Upper lobe of left lung (tissue), 6 donors: ENCODE measurements around the gene ZNF341. TPM values are rescaled to one million over a fixed set of nuclear protein-coding genes. Genes with fewer than 3 reads are reported as not detected.
A peak's percentile ranks its signal among the peaks of the same experiment; 100 is the strongest.

Source experiments
- ATAC-seq, 2 donors: fragments of 200-7000 bp; cut with Tn5 transposase; one replicate each; pipeline ENCODE4 v1.9.1; 2022; ENCODE audit warnings: mild to moderate bottlenecking in 2 of 2, moderate library complexity in 2 of 2; ENCODE audit not compliant: low FRiP score in 2 of 2
- DNase-seq, 2 donors: peaks; one replicate each; pipeline ENCODE4 v3.0.0-alpha.2; 2019 to 2020
- H3K27ac ChIP-seq, 4 donors: fragments of 200-600 bp; sonication (generic); one replicate each; pipeline ENCODE4 v1.5.1; 2016 to 2019
- H3K27me3 ChIP-seq, 4 donors: fragments of 200-600 bp; sonication (generic); one replicate each; pipeline ENCODE4 v1.5.1; 2017 to 2019
- H3K36me3 ChIP-seq, 4 donors: fragments of 200-600 bp; sonication (generic); one replicate each; pipeline ENCODE4 v1.5.1; 2016 to 2019
- H3K4me1 ChIP-seq, 4 donors: fragments of 200-600 bp; sonication (generic); one replicate each; pipeline ENCODE4 v1.5.1; 2018 to 2019
- H3K4me3 ChIP-seq, 4 donors: fragments of 200-600 bp; sonication (generic); one replicate each; pipeline ENCODE4 v1.5.1; 2017 to 2019; ENCODE audit warnings: mild to moderate bottlenecking in 2 of 4, moderate library complexity in 1 of 4
- H3K9me3 ChIP-seq, 4 donors: fragments of 200-600 bp; sonication (generic); one replicate each; pipeline ENCODE4 v1.5.1; 2018 to 2019
- CTCF ChIP-seq, 6 experiments: fragments of 450-650 bp in 4 of 6; fragments of 200-600 bp in 2 of 6; sonication (generic) in 2 of 6; IDR thresholded peaks; one replicate each; pipeline ENCODE4 v1.5.1; 2016 to 2019; ENCODE audit warnings: antibody characterized with exemption in 6 of 6
- EP300 ChIP-seq, 4 donors: sonication (generic); formaldehyde crosslinking; IDR thresholded peaks; one replicate each; pipeline ENCODE4 v1.5.1; 2017; ENCODE audit warnings: antibody characterized with exemption in 4 of 4, control low read depth in 2 of 4
- POLR2A ChIP-seq, 4 donors: fragments of 450-650 bp; IDR thresholded peaks; one replicate each; pipeline ENCODE4 v1.5.1; 2016 to 2017; ENCODE audit warnings: antibody characterized with exemption in 4 of 4, mild to moderate bottlenecking in 2 of 4
- POLR2AphosphoS5 ChIP-seq, 2 donors: sonication (generic); formaldehyde crosslinking; IDR thresholded peaks; one replicate each; pipeline ENCODE4 v1.5.1; 2017; ENCODE audit warnings: antibody characterized with exemption in 2 of 2
- WGBS, 2 donors: methylation state at CpG; one replicate each; pipeline ENCODE4 v1.1.5; 2017 to 2018; 5-methylcytosine and 5-hydroxymethylcytosine counted together
- total RNA-seq, 6 donors: library from RNA; depleted of rRNA in 4 of 6; stranded (reverse); fragments of >200 nt in 4 of 6; gene quantifications; one replicate each; pipeline versions ENCODE4 v1.1.0 to v1.2.1, GENCODE V29; 2016 to 2021
- donor health status: DM: no; HTN: no; CAD: no; lungs with moderate emphysema.
- donor health status: DM: no; HTN: yes; CAD: no; lungs with severe emphysema.

The ZNF341 gene
- total RNA-seq, 6 donors from 2014 or later = 2.0 to 17.8 (median 5.0) TPM

DNA sequence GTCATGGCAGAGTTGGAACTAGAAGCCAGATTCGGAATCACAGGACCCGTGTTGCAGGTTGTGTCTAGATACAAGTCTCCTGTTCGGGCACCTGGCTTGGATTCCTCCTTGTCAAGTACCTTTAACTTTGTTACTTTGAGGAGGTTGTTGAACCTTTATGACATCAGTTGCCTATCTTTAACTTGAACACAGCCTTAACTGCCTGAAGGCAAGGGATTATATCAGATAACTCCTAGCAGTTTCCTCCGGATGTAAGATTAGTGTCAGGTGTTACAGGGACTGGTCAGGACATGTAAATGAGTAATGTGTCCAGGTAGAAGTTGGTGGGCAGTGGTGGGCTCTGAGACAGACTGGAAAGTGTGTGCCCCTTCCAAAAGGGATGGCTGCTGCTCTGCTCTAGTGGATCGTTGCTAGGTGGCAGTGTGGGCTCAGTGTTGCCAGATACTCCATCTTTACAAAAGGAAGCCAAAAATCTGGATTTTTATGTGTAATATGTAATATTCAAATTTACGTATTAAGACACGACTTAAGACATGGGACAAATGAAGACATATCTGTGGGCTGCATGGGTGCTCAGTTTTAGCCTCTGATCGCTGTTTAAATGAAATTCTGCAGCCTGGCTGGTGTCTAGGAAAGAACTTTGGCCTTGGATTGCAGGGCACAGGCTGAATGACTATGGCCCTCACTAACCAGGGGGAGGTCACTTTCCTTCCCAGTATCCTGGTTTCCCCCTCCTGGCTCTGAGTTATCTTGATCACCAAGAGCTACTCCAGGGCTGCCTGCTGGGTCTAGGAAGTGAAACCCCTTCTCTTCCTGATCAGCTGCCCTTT is 106.5 kb downstream of the ZNF341 start:
- DNase-seq (no peak), ATAC-seq (peak in 1 of 2 donors; percentile 14)
- H3K27me3 ChIP-seq = no peaks in the 10 kb centered on the region
- no peak for TF ChIP-seq POLR2A (IDR thresholded peaks at IDR 0.05)
- TF ChIP-seq CTCF (IDR thresholded peaks at IDR 0.05) = no peak
- TF ChIP-seq EP300 (IDR thresholded peaks at IDR 0.05) = no peak
- TF ChIP-seq POLR2AphosphoS5 (IDR thresholded peaks at IDR 0.05) = no peak
- peak overlapping the region in 1 of 4 donors; percentile 17 for H3K27ac ChIP-seq
- H3K9me3 ChIP-seq = no peaks in the 10 kb centered on the region
- H3K4me1 ChIP-seq = peaks cover 67 to 88% (median 74%) of the 10 kb centered on the region in 4 donors
- H3K36me3 ChIP-seq = no peaks in the 10 kb centered on the region
- no peak overlapping the region for H3K4me3 ChIP-seq
- 72 to 73% methylated on average over 8 of the region's 8 CpGs for WGBS, 2 donors

- TF ChIP-seq POLR2A (IDR thresholded peaks at IDR 0.05) (no peak), CTCF (IDR thresholded peaks at IDR 0.05) (no peak), POLR2AphosphoS5 (IDR thresholded peaks at IDR 0.05) (no peak), EP300 (IDR thresholded peaks at IDR 0.05) (no peak)
- ATAC-seq (no peak), DNase-seq (peak in 1 of 2 donors; percentile 40)
- 80 to 91% methylated on average over 3 of the region's 3 CpGs for WGBS, 2 donors
- H3K27me3 ChIP-seq = no peaks in the 10 kb centered on the region
- no peak overlapping the region for H3K4me3 ChIP-seq
- peaks cover 72 to 92% (median 78%) of the 10 kb centered on the region in 4 donors for H3K4me1 ChIP-seq
- H3K36me3 ChIP-seq = no peaks in the 10 kb centered on the region
- H3K27ac ChIP-seq = no peak overlapping the region
- no peaks in the 10 kb centered on the region for H3K9me3 ChIP-seq
These were observed 107.8 kb downstream of the ZNF341 start for GRCh38 chr20:33839591-33839990.

DNA sequence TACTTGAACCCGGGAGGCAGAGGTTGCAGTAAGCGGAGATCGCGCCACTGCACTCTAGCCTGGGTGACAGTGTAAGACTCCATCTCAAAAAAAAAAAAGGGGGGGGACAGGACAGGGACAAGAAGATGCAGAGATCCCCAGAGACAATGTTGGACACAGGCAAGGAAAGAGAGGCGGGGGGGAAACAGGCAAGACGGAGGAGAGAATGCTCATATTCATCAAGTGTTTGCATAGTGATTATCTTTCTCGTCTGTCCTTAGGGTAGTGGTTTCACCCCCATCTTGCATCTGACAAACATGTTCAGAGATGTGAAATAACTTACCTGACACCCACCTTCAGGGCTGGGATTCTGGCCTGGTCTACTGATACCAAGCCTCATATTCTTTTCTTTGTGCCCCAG is 108.4 kb downstream of the ZNF341 start:
- Histone ChIP-seq H3K27ac (no peak overlapping the region), H3K4me3 (no peak overlapping the region), H3K4me1 (peaks cover 73 to 97% (median 78%) of the 10 kb centered on the region in 4 donors), H3K36me3 (no peaks in the 10 kb centered on the region), H3K9me3 (no peaks in the 10 kb centered on the region), H3K27me3 (no peaks in the 10 kb centered on the region)
- 87 to 89% methylated on average over 6 to 7 of the region's 7 CpGs for WGBS, 2 donors
- ATAC-seq = no peak
- DNase-seq = no peak
- TF ChIP-seq POLR2A (IDR thresholded peaks at IDR 0.05) = no peak
- no peak for TF ChIP-seq EP300 (IDR thresholded peaks at IDR 0.05)
- no peak for TF ChIP-seq POLR2AphosphoS5 (IDR thresholded peaks at IDR 0.05)
- no peak for TF ChIP-seq CTCF (IDR thresholded peaks at IDR 0.05)

DNA sequence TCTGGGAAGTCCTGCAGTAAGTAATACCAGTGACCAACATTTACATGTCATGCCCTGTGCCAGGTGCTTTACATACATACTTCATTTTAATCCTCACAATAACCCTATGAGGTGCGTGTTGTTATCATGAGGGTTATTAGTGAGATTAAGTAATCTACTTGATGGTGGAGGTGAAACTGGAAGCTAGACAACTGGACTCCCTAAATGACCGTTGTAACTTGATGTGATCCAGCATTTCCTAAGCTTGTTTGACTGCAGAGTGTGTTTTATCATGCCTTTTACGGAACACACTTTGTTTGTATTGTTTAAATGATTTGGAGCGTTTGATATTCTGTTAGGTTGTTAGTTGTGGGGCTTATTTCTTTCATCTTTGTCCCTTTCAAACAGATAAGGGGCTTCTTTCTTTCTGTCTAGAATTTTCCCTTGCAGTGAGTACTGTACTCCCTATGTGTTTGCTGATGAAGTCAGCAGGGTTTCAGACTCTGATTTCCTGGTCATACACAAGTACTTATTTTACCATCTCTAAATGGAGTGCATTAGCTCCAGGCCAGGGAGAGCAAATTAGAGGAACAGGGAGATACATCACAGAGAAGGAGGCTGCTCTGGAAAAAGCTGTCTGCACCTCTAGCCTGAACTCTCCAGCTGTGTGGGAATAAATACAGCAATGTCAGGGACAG is 109.1 kb downstream of the ZNF341 start:
- Histone ChIP-seq H3K27ac (no peak overlapping the region), H3K36me3 (no peaks in the 10 kb centered on the region), H3K9me3 (no peaks in the 10 kb centered on the region), H3K4me3 (no peak overlapping the region), H3K27me3 (no peaks in the 10 kb centered on the region), H3K4me1 (peaks cover 71 to 99% (median 78%) of the 10 kb centered on the region in 4 donors)
- 48 to 53% methylated on average over 4 of the region's 4 CpGs for WGBS, 2 donors
- TF ChIP-seq CTCF (IDR thresholded peaks at IDR 0.05) (no peak), POLR2A (IDR thresholded peaks at IDR 0.05) (no peak), EP300 (IDR thresholded peaks at IDR 0.05) (no peak), POLR2AphosphoS5 (IDR thresholded peaks at IDR 0.05) (no peak)
- ATAC-seq (no peak), DNase-seq (no peak)
